GM23338 (cell line): ENCODE measurements around the gene MEIOB. TPM values are rescaled to one million over a fixed set of nuclear protein-coding genes. Genes with fewer than 3 reads are reported as not detected.
A peak's percentile ranks its signal among the peaks of the same experiment; 100 is the strongest.

Source experiments
- ATAC-seq: fragments of 200-7000 bp; cut with Tn5 transposase; 3 replicates; pipeline ENCODE4 v1.9.1; 2020
- DNase-seq: peaks from one replicate; pipeline ENCODE4 v3.0.0-alpha.2; 2015; ENCODE audit warnings: low spot score
- H2AFZ ChIP-seq: fragments of 200-600 bp; sonication (generic); 2 replicates; pipeline ENCODE4 v1.8.0; 2016; ENCODE audit warnings: antibody characterized with exemption, mild to moderate bottlenecking, moderate library complexity
- H3F3A ChIP-seq: fragments of 200-600 bp; sonication (generic); replicated peaks from 2 replicates; pipeline ENCODE4 v1.8.0; 2017; ENCODE audit warnings: antibody characterized with exemption, mixed run types, low read depth
- H3K27ac ChIP-seq: fragments of 200-600 bp; sonication (generic); 2 replicates; pipeline ENCODE4 v1.6.1; 2016; ENCODE audit warnings: low read depth
- H3K27me3 ChIP-seq: fragments of 200-600 bp; sonication (generic); 2 replicates; pipeline ENCODE4 v1.8.0; 2016; ENCODE audit warnings: mild to moderate bottlenecking, mixed run types, moderate library complexity; ENCODE audit not compliant: insufficient read depth
- H3K36me3 ChIP-seq: fragments of 200-600 bp; sonication (generic); 2 replicates; pipeline ENCODE4 v1.8.0; 2016; ENCODE audit warnings: mild to moderate bottlenecking; ENCODE audit not compliant: insufficient read depth
- H3K4me1 ChIP-seq: fragments of 200-600 bp; sonication (generic); 2 replicates; pipeline ENCODE4 v1.8.0; 2016; ENCODE audit warnings: mild to moderate bottlenecking, moderate library complexity; ENCODE audit not compliant: insufficient read depth
- H3K4me2 ChIP-seq: fragments of 200-600 bp; sonication (generic); 2 replicates; pipeline ENCODE4 v1.7.1; 2017; ENCODE audit warnings: mixed run types
- H3K4me3 ChIP-seq: fragments of 200-600 bp; sonication (generic); 2 replicates; pipeline ENCODE4 v1.6.1; 2016; ENCODE audit warnings: mixed run types
- H3K79me2 ChIP-seq: fragments of 200-600 bp; sonication (generic); replicated peaks from 2 replicates; pipeline ENCODE4 v1.8.0; 2017; ENCODE audit warnings: mild to moderate bottlenecking; ENCODE audit not compliant: insufficient read depth
- H3K9me2 ChIP-seq: fragments of 200-600 bp; sonication (generic); 2 replicates; pipeline ENCODE4 v1.8.0; 2017; ENCODE audit not compliant: insufficient read depth
- H4K20me1 ChIP-seq: fragments of 200-600 bp; sonication (generic); replicated peaks from 2 replicates; pipeline ENCODE4 v1.8.0; 2017; ENCODE audit warnings: mild to moderate bottlenecking; ENCODE audit not compliant: insufficient read depth
- H3K27ac Mint-ChIP-seq: 2 replicates; pipeline ENCODE4 v1.8.0; 2020; ENCODE audit warnings: inconsistent platforms, mild to moderate bottlenecking, moderate library complexity, mixed read lengths
- H3K27me3 Mint-ChIP-seq: 3 replicates; pipeline ENCODE4 v1.8.0; 2022; ENCODE audit warnings: low read depth, mild to moderate bottlenecking, moderate library complexity, mixed read lengths, inconsistent platforms; ENCODE audit not compliant: insufficient read depth, poor library complexity
- H3K36me3 Mint-ChIP-seq: 3 replicates; pipeline ENCODE4 v1.8.0; 2021; ENCODE audit warnings: low read depth, mild to moderate bottlenecking, inconsistent platforms, moderate library complexity, mixed read lengths
- H3K4me1 Mint-ChIP-seq: 3 replicates; pipeline ENCODE4 v1.8.0; 2020; ENCODE audit warnings: mild to moderate bottlenecking, inconsistent platforms, mixed read lengths
- H3K4me3 Mint-ChIP-seq: 3 replicates; pipeline ENCODE4 v1.8.0; 2021; ENCODE audit warnings: moderate library complexity, mild to moderate bottlenecking, inconsistent platforms, mixed read lengths
- H3K9me3 Mint-ChIP-seq: 3 replicates; pipeline ENCODE4 v1.8.0; 2020; ENCODE audit warnings: moderate library complexity, mild to moderate bottlenecking, inconsistent platforms, mixed read lengths
- CREB1 ChIP-seq: fragments of 250-450 bp; sonication (Bioruptor Pico); IDR thresholded peaks from 2 replicates; pipeline ENCODE4 v1.5.0; 2020; ENCODE audit warnings: low read depth, mild to moderate bottlenecking, moderate library complexity
- CTCF ChIP-seq, 2 experiments: fragments of 200-600 bp in 1 of 2; sonication (generic) in 1 of 2; conservative IDR thresholded peaks; 2 replicates each; pipeline versions ENCODE4 v1.5.1 to v1.6.1; 2016 to 2017; ENCODE audit warnings: antibody characterized with exemption in 2 of 2, low read depth in 2 of 2, mild to moderate bottlenecking in 2 of 2, moderate library complexity in 1 of 2
- ETS1 ChIP-seq: IDR thresholded peaks from 2 replicates; pipeline ENCODE4 v1.6.1; 2016; ENCODE audit warnings: antibody characterized with exemption
- EZH2 ChIP-seq: fragments of 200-600 bp; sonication (generic); IDR thresholded peaks from one replicate; pipeline ENCODE4 v1.8.0; 2017; ENCODE audit warnings: antibody characterized with exemption, mild to moderate bottlenecking, low read depth; ENCODE audit not compliant: unreplicated experiment
- EZH2phosphoT487 ChIP-seq: fragments of 200-600 bp; sonication (generic); IDR thresholded peaks from one replicate; pipeline ENCODE4 v1.8.1; 2018; ENCODE audit warnings: antibody characterized with exemption; ENCODE audit not compliant: unreplicated experiment
- JUNB ChIP-seq: IDR thresholded peaks from one replicate; pipeline ENCODE4 v1.6.1; 2016; ENCODE audit warnings: antibody characterized with exemption; ENCODE audit not compliant: unreplicated experiment
- NANOG ChIP-seq: IDR thresholded peaks from 2 replicates; pipeline ENCODE4 v1.6.1; 2016; ENCODE audit warnings: antibody characterized with exemption, borderline replicate concordance
- POLR2AphosphoS5 ChIP-seq: IDR thresholded peaks from 2 replicates; pipeline ENCODE4 v1.6.1; 2016; ENCODE audit warnings: antibody characterized with exemption, low read depth
- REST ChIP-seq: IDR thresholded peaks from one replicate; pipeline ENCODE4 v1.6.1; 2018; ENCODE audit warnings: antibody characterized with exemption; ENCODE audit not compliant: unreplicated experiment
- STAT1 ChIP-seq: IDR thresholded peaks from one replicate; pipeline ENCODE4 v1.6.1; 2016; ENCODE audit warnings: antibody characterized with exemption; ENCODE audit not compliant: unreplicated experiment
- ZNF114 ChIP-seq: fragments of 250-450 bp; sonication (Bioruptor Pico); IDR thresholded peaks from 2 replicates; pipeline ENCODE4 v1.5.0; 2020; ENCODE audit warnings: mild to moderate bottlenecking, moderate library complexity
- ZNF331 ChIP-seq: fragments of 250-450 bp; sonication (Bioruptor Pico); IDR thresholded peaks from 2 replicates; pipeline ENCODE4 v1.5.0; 2020; ENCODE audit warnings: low read depth, mild to moderate bottlenecking, moderate library complexity
- ZNF462 ChIP-seq: fragments of 250-450 bp; sonication (Bioruptor Pico); IDR thresholded peaks from 2 replicates; pipeline ENCODE4 v1.5.0; 2020; ENCODE audit warnings: mild to moderate bottlenecking, moderate library complexity
- long read RNA-seq: library from polyadenylated mRNA; unstranded; transcript quantifications from one replicate; pipeline ENCODE4 v2.0.0, GENCODE V29; 2020; ENCODE audit not compliant: unreplicated experiment
- polyA plus RNA-seq: library from polyadenylated mRNA; unstranded; fragments of >200 nt; fragmentation: Nextera tagmentation; extraction: Ambion mirVana; gene quantifications from 2 replicates; pipeline ENCODE4 v1.2.1, GENCODE V29; 2016
- total RNA-seq: library from RNA; depleted of rRNA; stranded (reverse); fragments of >200 nt; shearing (Covaris generic); gene quantifications from 2 replicates; pipeline ENCODE4 v1.2.3, GENCODE V29; 2014; rRNA removed

MEIOB gene
- 6.3 and 7.3 TPM in 2 replicates for total RNA-seq
- 7.7 and 8.7 TPM in 2 replicates for polyA plus RNA-seq
- long read RNA-seq, partial matches to known transcripts, result 1 of 2 reads
- long read RNA-seq, other reads (novel, unspliced or antisense), result 1 of 2 reads

- no peak within 1 kb of the TSS for H3K27ac ChIP-seq
- H4K20me1 ChIP-seq, result no peaks in the 10 kb centered on the region
- H3K4me3 ChIP-seq, result peak within 1 kb of the TSS; percentile 70
- H3K27me3 Mint-ChIP-seq, result peaks cover 21% of the 10 kb centered on the region
- DNase-seq (peak; percentile 94), ATAC-seq (peak; percentile 95)
- H3K4me1 Mint-ChIP-seq, result 0 out of 3 replicates have a peak, but pooled peaks cover 2% of the 10 kb centered on the region
- H2AFZ ChIP-seq, result peak within 1 kb of the TSS; percentile 98
- TF ChIP-seq ZNF331 (CRISPR knock-in tag) (no peak), REST (no peak), CREB1 (CRISPR knock-in tag) (no peak), POLR2AphosphoS5 (no peak; the same call in 1 of the 2 replicates), ETS1 (no peak), STAT1 (no peak), ZNF462 (no peak), ZNF114 (no peak), EZH2 (no peak), EZH2phosphoT487 (no peak), CTCF (conservative IDR thresholded peaks at IDR 0.05; ENCODE audit: low read depth in 2 of 2) (no peak), NANOG (no peak), JUNB (no peak)
- H3K4me2 ChIP-seq, result peak within 1 kb of the TSS; percentile 82
- no peaks in the 10 kb centered on the region for H3F3A ChIP-seq
- no peak within 1 kb of the TSS for H3K27ac Mint-ChIP-seq
- H3K36me3 ChIP-seq, result no peaks in the 10 kb centered on the region
- H3K4me1 ChIP-seq, result no peaks in the 10 kb centered on the region
- H3K4me3 Mint-ChIP-seq, result peak within 1 kb of the TSS; percentile 85
- H3K9me3 Mint-ChIP-seq, result peaks cover 3% of the 10 kb centered on the region; the same call in 1 of the 3 replicates
- H3K9me2 ChIP-seq, result no peaks in the 10 kb centered on the region
- peaks cover 26% of the 10 kb centered on the region for H3K27me3 ChIP-seq
- H3K36me3 Mint-ChIP-seq, result no peaks in the 10 kb centered on the region
- H3K79me2 ChIP-seq, result no peaks in the 10 kb centered on the region
Measured at GRCh38 chr16:1871974-1872635, at the start of gene MEIOB. MEIOB (minus strand) TSS chr16:1872164; CDS start chr16:1868175, 3,989 bp downstream.
